GM23338 (cell line): Measurements from ENCODE around the gene UHRF1. TPM values are rescaled to one million over a fixed set of nuclear protein-coding genes. Genes with fewer than 3 reads are reported as not detected.

ENCODE experiments used
- ATAC-seq: fragments of 200-7000 bp; cut with Tn5 transposase; 3 replicates; pipeline ENCODE4 v1.9.1; 2020
- DNase-seq: peaks from one replicate; pipeline ENCODE4 v3.0.0-alpha.2; 2015; ENCODE audit warnings: low spot score
- H2AFZ ChIP-seq: fragments of 200-600 bp; sonication (generic); 2 replicates; pipeline ENCODE4 v1.8.0; 2016; ENCODE audit warnings: antibody characterized with exemption, mild to moderate bottlenecking, moderate library complexity
- H3F3A ChIP-seq: fragments of 200-600 bp; sonication (generic); replicated peaks from 2 replicates; pipeline ENCODE4 v1.8.0; 2017; ENCODE audit warnings: antibody characterized with exemption, mixed run types, low read depth
- H3K27ac ChIP-seq: fragments of 200-600 bp; sonication (generic); 2 replicates; pipeline ENCODE4 v1.6.1; 2016; ENCODE audit warnings: low read depth
- H3K27me3 ChIP-seq: fragments of 200-600 bp; sonication (generic); 2 replicates; pipeline ENCODE4 v1.8.0; 2016; ENCODE audit warnings: mild to moderate bottlenecking, mixed run types, moderate library complexity; ENCODE audit not compliant: insufficient read depth
- H3K36me3 ChIP-seq: fragments of 200-600 bp; sonication (generic); 2 replicates; pipeline ENCODE4 v1.8.0; 2016; ENCODE audit warnings: mild to moderate bottlenecking; ENCODE audit not compliant: insufficient read depth
- H3K4me1 ChIP-seq: fragments of 200-600 bp; sonication (generic); 2 replicates; pipeline ENCODE4 v1.8.0; 2016; ENCODE audit warnings: mild to moderate bottlenecking, moderate library complexity; ENCODE audit not compliant: insufficient read depth
- H3K4me2 ChIP-seq: fragments of 200-600 bp; sonication (generic); 2 replicates; pipeline ENCODE4 v1.7.1; 2017; ENCODE audit warnings: mixed run types
- H3K4me3 ChIP-seq: fragments of 200-600 bp; sonication (generic); 2 replicates; pipeline ENCODE4 v1.6.1; 2016; ENCODE audit warnings: mixed run types
- H3K79me2 ChIP-seq: fragments of 200-600 bp; sonication (generic); replicated peaks from 2 replicates; pipeline ENCODE4 v1.8.0; 2017; ENCODE audit warnings: mild to moderate bottlenecking; ENCODE audit not compliant: insufficient read depth
- H3K9me2 ChIP-seq: fragments of 200-600 bp; sonication (generic); 2 replicates; pipeline ENCODE4 v1.8.0; 2017; ENCODE audit not compliant: insufficient read depth
- H4K20me1 ChIP-seq: fragments of 200-600 bp; sonication (generic); replicated peaks from 2 replicates; pipeline ENCODE4 v1.8.0; 2017; ENCODE audit warnings: mild to moderate bottlenecking; ENCODE audit not compliant: insufficient read depth
- H3K27ac Mint-ChIP-seq: 2 replicates; pipeline ENCODE4 v1.8.0; 2020; ENCODE audit warnings: inconsistent platforms, mild to moderate bottlenecking, moderate library complexity, mixed read lengths
- H3K27me3 Mint-ChIP-seq: 3 replicates; pipeline ENCODE4 v1.8.0; 2022; ENCODE audit warnings: low read depth, mild to moderate bottlenecking, moderate library complexity, mixed read lengths, inconsistent platforms; ENCODE audit not compliant: insufficient read depth, poor library complexity
- H3K36me3 Mint-ChIP-seq: 3 replicates; pipeline ENCODE4 v1.8.0; 2021; ENCODE audit warnings: low read depth, mild to moderate bottlenecking, inconsistent platforms, moderate library complexity, mixed read lengths
- H3K4me1 Mint-ChIP-seq: 3 replicates; pipeline ENCODE4 v1.8.0; 2020; ENCODE audit warnings: mild to moderate bottlenecking, inconsistent platforms, mixed read lengths
- H3K4me3 Mint-ChIP-seq: 3 replicates; pipeline ENCODE4 v1.8.0; 2021; ENCODE audit warnings: moderate library complexity, mild to moderate bottlenecking, inconsistent platforms, mixed read lengths
- H3K9me3 Mint-ChIP-seq: 3 replicates; pipeline ENCODE4 v1.8.0; 2020; ENCODE audit warnings: moderate library complexity, mild to moderate bottlenecking, inconsistent platforms, mixed read lengths
- CREB1 ChIP-seq: fragments of 250-450 bp; sonication (Bioruptor Pico); IDR thresholded peaks from 2 replicates; pipeline ENCODE4 v1.5.0; 2020; ENCODE audit warnings: low read depth, mild to moderate bottlenecking, moderate library complexity
- EZH2 ChIP-seq: fragments of 200-600 bp; sonication (generic); IDR thresholded peaks from one replicate; pipeline ENCODE4 v1.8.0; 2017; ENCODE audit warnings: antibody characterized with exemption, mild to moderate bottlenecking, low read depth; ENCODE audit not compliant: unreplicated experiment
- EZH2phosphoT487 ChIP-seq: fragments of 200-600 bp; sonication (generic); IDR thresholded peaks from one replicate; pipeline ENCODE4 v1.8.1; 2018; ENCODE audit warnings: antibody characterized with exemption; ENCODE audit not compliant: unreplicated experiment
- NANOG ChIP-seq: IDR thresholded peaks from 2 replicates; pipeline ENCODE4 v1.6.1; 2016; ENCODE audit warnings: antibody characterized with exemption, borderline replicate concordance
- POLR2AphosphoS5 ChIP-seq: IDR thresholded peaks from 2 replicates; pipeline ENCODE4 v1.6.1; 2016; ENCODE audit warnings: antibody characterized with exemption, low read depth
- STAT1 ChIP-seq: IDR thresholded peaks from one replicate; pipeline ENCODE4 v1.6.1; 2016; ENCODE audit warnings: antibody characterized with exemption; ENCODE audit not compliant: unreplicated experiment
- ZNF331 ChIP-seq: fragments of 250-450 bp; sonication (Bioruptor Pico); IDR thresholded peaks from 2 replicates; pipeline ENCODE4 v1.5.0; 2020; ENCODE audit warnings: low read depth, mild to moderate bottlenecking, moderate library complexity
- polyA plus RNA-seq: library from polyadenylated mRNA; unstranded; fragments of >200 nt; fragmentation: Nextera tagmentation; extraction: Ambion mirVana; gene quantifications from 2 replicates; pipeline ENCODE4 v1.2.1, GENCODE V29; 2016
- total RNA-seq: library from RNA; depleted of rRNA; stranded (reverse); fragments of >200 nt; shearing (Covaris generic); gene quantifications from 2 replicates; pipeline ENCODE4 v1.2.3, GENCODE V29; 2014
- TF ChIP-seq, protein P1 (sequence below): IDR thresholded peaks from 2 replicates; pipeline ENCODE4 v1.6.1; 2016; ENCODE audit warnings: antibody characterized with exemption
- TF ChIP-seq, protein P2 (sequence below): IDR thresholded peaks from one replicate; pipeline ENCODE4 v1.6.1; 2018; ENCODE audit warnings: antibody characterized with exemption; ENCODE audit not compliant: unreplicated experiment
- TF ChIP-seq, protein P3 (sequence below), 2 experiments: fragments of 200-600 bp in 1 of 2; sonication (generic) in 1 of 2; conservative IDR thresholded peaks; 2 replicates each; pipeline versions ENCODE4 v1.5.1 to v1.6.1; 2016 to 2017; ENCODE audit warnings: antibody characterized with exemption in 2 of 2, low read depth in 2 of 2, mild to moderate bottlenecking in 2 of 2, moderate library complexity in 1 of 2

UHRF1 gene
- total and polyA plus RNA-seq, 2 experiments from 2014 or later: 20.3 to 45.7 TPM

DNA sequence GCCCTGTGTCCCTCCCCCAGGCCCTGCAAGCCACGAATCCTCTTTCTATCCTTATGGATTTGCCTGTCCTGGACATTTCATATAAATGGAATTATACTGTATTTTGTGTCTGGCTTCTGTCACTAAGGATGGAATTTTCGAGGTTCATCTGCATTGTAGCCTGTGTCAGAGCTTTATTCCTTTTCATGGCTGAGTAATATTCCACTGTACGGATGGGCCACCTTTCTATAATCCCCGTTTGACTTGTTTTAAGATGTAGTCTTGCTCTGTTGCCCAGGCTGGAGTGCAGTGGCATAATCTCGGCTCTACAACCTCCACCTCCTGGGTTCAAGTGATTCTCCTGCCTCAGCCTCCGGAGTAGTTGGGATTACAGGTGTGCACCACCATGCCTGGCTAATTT lies 55.8 kb downstream of the UHRF1 start:
- no peak for DNase-seq
- Histone ChIP-seq H3K27ac (no peak overlapping the region), H3K27me3 (no peaks in the 10 kb centered on the region), H3K36me3 (no peaks in the 10 kb centered on the region; the same call in 1 of the 2 replicates), H3K4me1 (peaks cover 3% of the 10 kb centered on the region), H3K79me2 (peaks cover 3% of the 10 kb centered on the region), H3K9me2 (no peaks in the 10 kb centered on the region), H3K4me3 (no peak overlapping the region), H2AFZ (no peak overlapping the region), H3F3A (no peaks in the 10 kb centered on the region), H4K20me1 (peaks cover 8% of the 10 kb centered on the region), H3K4me2 (no peak overlapping the region)
- Mint-ChIP-seq H3K9me3 (no peaks in the 10 kb centered on the region), H3K4me1 (peaks cover 6% of the 10 kb centered on the region; the same call in 2 of the 3 replicates), H3K27ac (no peak overlapping the region), H3K4me3 (no peak overlapping the region), H3K27me3 (peaks cover 17% of the 10 kb centered on the region), H3K36me3 (peaks cover 36% of the 10 kb centered on the region)
- TF ChIP-seq EZH2 (no peak), POLR2AphosphoS5 (no peak), CREB1 (CRISPR knock-in tag) (no peak), NANOG (no peak), STAT1 (no peak), EZH2phosphoT487 (no peak)
- TF ChIP-seq, protein P1, sequence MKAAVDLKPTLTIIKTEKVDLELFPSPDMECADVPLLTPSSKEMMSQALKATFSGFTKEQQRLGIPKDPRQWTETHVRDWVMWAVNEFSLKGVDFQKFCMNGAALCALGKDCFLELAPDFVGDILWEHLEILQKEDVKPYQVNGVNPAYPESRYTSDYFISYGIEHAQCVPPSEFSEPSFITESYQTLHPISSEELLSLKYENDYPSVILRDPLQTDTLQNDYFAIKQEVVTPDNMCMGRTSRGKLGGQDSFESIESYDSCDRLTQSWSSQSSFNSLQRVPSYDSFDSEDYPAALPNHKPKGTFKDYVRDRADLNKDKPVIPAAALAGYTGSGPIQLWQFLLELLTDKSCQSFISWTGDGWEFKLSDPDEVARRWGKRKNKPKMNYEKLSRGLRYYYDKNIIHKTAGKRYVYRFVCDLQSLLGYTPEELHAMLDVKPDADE: no peak
- TF ChIP-seq, protein P2, sequence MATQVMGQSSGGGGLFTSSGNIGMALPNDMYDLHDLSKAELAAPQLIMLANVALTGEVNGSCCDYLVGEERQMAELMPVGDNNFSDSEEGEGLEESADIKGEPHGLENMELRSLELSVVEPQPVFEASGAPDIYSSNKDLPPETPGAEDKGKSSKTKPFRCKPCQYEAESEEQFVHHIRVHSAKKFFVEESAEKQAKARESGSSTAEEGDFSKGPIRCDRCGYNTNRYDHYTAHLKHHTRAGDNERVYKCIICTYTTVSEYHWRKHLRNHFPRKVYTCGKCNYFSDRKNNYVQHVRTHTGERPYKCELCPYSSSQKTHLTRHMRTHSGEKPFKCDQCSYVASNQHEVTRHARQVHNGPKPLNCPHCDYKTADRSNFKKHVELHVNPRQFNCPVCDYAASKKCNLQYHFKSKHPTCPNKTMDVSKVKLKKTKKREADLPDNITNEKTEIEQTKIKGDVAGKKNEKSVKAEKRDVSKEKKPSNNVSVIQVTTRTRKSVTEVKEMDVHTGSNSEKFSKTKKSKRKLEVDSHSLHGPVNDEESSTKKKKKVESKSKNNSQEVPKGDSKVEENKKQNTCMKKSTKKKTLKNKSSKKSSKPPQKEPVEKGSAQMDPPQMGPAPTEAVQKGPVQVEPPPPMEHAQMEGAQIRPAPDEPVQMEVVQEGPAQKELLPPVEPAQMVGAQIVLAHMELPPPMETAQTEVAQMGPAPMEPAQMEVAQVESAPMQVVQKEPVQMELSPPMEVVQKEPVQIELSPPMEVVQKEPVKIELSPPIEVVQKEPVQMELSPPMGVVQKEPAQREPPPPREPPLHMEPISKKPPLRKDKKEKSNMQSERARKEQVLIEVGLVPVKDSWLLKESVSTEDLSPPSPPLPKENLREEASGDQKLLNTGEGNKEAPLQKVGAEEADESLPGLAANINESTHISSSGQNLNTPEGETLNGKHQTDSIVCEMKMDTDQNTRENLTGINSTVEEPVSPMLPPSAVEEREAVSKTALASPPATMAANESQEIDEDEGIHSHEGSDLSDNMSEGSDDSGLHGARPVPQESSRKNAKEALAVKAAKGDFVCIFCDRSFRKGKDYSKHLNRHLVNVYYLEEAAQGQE: no peak
- TF ChIP-seq, protein P3, sequence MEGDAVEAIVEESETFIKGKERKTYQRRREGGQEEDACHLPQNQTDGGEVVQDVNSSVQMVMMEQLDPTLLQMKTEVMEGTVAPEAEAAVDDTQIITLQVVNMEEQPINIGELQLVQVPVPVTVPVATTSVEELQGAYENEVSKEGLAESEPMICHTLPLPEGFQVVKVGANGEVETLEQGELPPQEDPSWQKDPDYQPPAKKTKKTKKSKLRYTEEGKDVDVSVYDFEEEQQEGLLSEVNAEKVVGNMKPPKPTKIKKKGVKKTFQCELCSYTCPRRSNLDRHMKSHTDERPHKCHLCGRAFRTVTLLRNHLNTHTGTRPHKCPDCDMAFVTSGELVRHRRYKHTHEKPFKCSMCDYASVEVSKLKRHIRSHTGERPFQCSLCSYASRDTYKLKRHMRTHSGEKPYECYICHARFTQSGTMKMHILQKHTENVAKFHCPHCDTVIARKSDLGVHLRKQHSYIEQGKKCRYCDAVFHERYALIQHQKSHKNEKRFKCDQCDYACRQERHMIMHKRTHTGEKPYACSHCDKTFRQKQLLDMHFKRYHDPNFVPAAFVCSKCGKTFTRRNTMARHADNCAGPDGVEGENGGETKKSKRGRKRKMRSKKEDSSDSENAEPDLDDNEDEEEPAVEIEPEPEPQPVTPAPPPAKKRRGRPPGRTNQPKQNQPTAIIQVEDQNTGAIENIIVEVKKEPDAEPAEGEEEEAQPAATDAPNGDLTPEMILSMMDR (conservative IDR thresholded peaks at IDR 0.05; ENCODE audit: low read depth in 2 of 2): no peak
- ATAC-seq: no peak

DNA sequence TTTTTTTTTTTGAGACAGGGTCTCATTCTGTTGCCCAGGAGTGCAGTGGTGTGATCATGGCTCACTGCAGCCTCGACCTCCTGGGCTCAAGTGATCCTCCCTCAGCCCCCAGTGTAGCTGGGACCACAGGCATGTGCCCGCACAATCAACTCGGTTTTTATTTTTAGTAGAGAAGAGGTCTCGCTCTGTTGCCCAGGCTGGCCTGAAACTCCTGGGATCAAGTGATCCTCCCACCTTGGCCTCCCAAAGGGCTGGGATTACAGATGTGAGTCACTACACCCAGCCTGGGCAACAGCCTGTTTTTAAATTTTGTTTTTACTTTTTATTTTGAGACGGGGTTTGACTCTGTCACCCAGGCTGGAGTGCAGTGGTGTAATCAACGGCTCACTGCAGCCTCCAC lies 57.3 kb downstream of the UHRF1 start:
- Mint-ChIP-seq H3K4me1 (peaks cover 19% of the 10 kb centered on the region), H3K4me3 (no peak overlapping the region), H3K36me3 (peaks cover 32% of the 10 kb centered on the region), H3K27ac (no peak overlapping the region), H3K27me3 (peaks cover 25% of the 10 kb centered on the region), H3K9me3 (no peaks in the 10 kb centered on the region; the same call in 2 of the 3 replicates)
- Histone ChIP-seq H3K36me3 (no peaks in the 10 kb centered on the region; the same call in 1 of the 2 replicates), H3K79me2 (peaks cover 18% of the 10 kb centered on the region), H3K9me2 (no peaks in the 10 kb centered on the region), H3K4me1 (peaks cover 18% of the 10 kb centered on the region), H3K4me3 (no peak overlapping the region), H3K4me2 (no peak overlapping the region), H3K27me3 (no peaks in the 10 kb centered on the region), H3K27ac (no peak overlapping the region), H4K20me1 (peaks cover 17% of the 10 kb centered on the region), H3F3A (0 out of 2 replicates have a peak, but pooled peaks cover 3% of the 10 kb centered on the region), H2AFZ (no peak overlapping the region)
- DNase-seq: no peak
- no peak for ATAC-seq
- no peak for TF ChIP-seq ZNF331 (CRISPR knock-in tag)
